Aorta (tissue), 5 donors: Measurements from ENCODE around the gene GNAT2. TPM values are rescaled to one million over a fixed set of nuclear protein-coding genes. Genes with fewer than 3 reads are reported as not detected.

ENCODE experiments used
- ATAC-seq: fragments of 200-7000 bp; cut with Tn5 transposase; one replicate; pipeline ENCODE4 v1.9.1; 2022; ENCODE audit warnings: moderate library complexity; ENCODE audit not compliant: low FRiP score
- DNase-seq, 2 donors: peaks; one replicate each; pipeline ENCODE4 v3.0.0-alpha.2; 2020
- H3K27ac ChIP-seq, 2 donors: one replicate each; pipeline ENCODE4 v1.5.1; 2013; ENCODE audit warnings: low read length in 2 of 2, mild to moderate bottlenecking in 2 of 2, moderate library complexity in 2 of 2, control low read depth in 1 of 2, inconsistent platforms in 1 of 2, low read depth in 1 of 2
- H3K27me3 ChIP-seq, 2 donors: one replicate each; pipeline ENCODE4 v1.6.1; 2013; ENCODE audit warnings: control low read depth in 1 of 2, low read length in 1 of 2, mild to moderate bottlenecking in 1 of 2, moderate library complexity in 1 of 2; ENCODE audit not compliant: insufficient read depth in 2 of 2, control insufficient read depth in 1 of 2
- H3K36me3 ChIP-seq, 2 donors: one replicate each; pipeline ENCODE4 v1.6.1; 2013; ENCODE audit warnings: control low read depth in 1 of 2, low read length in 1 of 2, mild to moderate bottlenecking in 1 of 2; ENCODE audit not compliant: insufficient read depth in 2 of 2, control insufficient read depth in 1 of 2
- H3K4me1 ChIP-seq, 2 donors: one replicate each; pipeline ENCODE4 v1.6.1; 2013; ENCODE audit warnings: low read length in 2 of 2, control low read depth in 1 of 2, mild to moderate bottlenecking in 1 of 2, moderate library complexity in 1 of 2; ENCODE audit not compliant: insufficient read depth in 2 of 2, control insufficient read depth in 1 of 2
- H3K4me3 ChIP-seq, 2 donors: one replicate each; pipeline ENCODE4 v1.5.1; 2013; ENCODE audit warnings: low read length in 2 of 2, control low read depth in 1 of 2, mild to moderate bottlenecking in 1 of 2
- H3K9me3 ChIP-seq: one replicate; pipeline ENCODE4 v1.6.1; 2013; ENCODE audit warnings: mild to moderate bottlenecking, low read length; ENCODE audit not compliant: control insufficient read depth
- WGBS, 2 donors: extraction: QIAGEN DNeasy Blood & Tissue Kit; methylation state at CpG; one replicate each; pipeline ENCODE4 v1.1.7; 2013; 5-methylcytosine and 5-hydroxymethylcytosine counted together
- intact Hi-C, 2 donors: fragments of 100-400 bp; cut with DNase I; formaldehyde crosslinking; loops; one replicate each; pipeline versions ENCODE4 v1.14.2 to v1.15.0; 2022
- polyA plus RNA-seq, 2 donors: library from polyadenylated mRNA; stranded (reverse); fragments of 200-250 nt; gene quantifications; one replicate each; pipeline ENCODE4 v1.2.3, GENCODE V29; 2013
- total RNA-seq, 2 donors: library from RNA; stranded (reverse); fragmentation: NEBNext Ultra II Directional; extraction: Animal tissue kit (Norgen Biotek cat#: 25700); gene quantifications; one replicate each; pipeline ENCODE4 v1.2.1, GENCODE V29; 2021
- donor health status: healthy with polysubstance abuse.
- donor health status: Bipolar disorder and iron deficiency.
- donor health status: DM: no; HTN: no; CAD: no.
- donor health status: DM: no; HTN: no; CAD: no.
- donor health status: DM: yes; HTN: yes; CAD: no.

GNAT2 gene
- total and polyA plus RNA-seq, 4 donors = not detected

- 55% methylated on average over 3 of the region's 3 CpGs for WGBS, 2 donors
- intact Hi-C loops = no loop called here
- DNase-seq (no peak), ATAC-seq (no peak)
- Histone ChIP-seq H3K36me3 (no peaks in the 10 kb centered on the region), H3K4me1 (no peaks in the 10 kb centered on the region), H3K4me3 (no peak overlapping the region), H3K27ac (no peak overlapping the region), H3K27me3 (no peaks in the 10 kb centered on the region), H3K9me3 (no peaks in the 10 kb centered on the region)
Observed at GRCh38 chr1:109658533-109659042, 39.2 kb upstream of the GNAT2 start.

GRCh38 chr1:109657970-109658369 lies 38.6 kb upstream of the GNAT2 start:
- Histone ChIP-seq H3K36me3 (no peaks in the 10 kb centered on the region), H3K4me1 (no peaks in the 10 kb centered on the region), H3K27me3 (no peaks in the 10 kb centered on the region), H3K27ac (no peak overlapping the region), H3K9me3 (no peaks in the 10 kb centered on the region), H3K4me3 (no peak overlapping the region)
- DNase-seq (no peak), ATAC-seq (no peak)
- intact Hi-C loops = no loop called here
- WGBS, 2 donors = 76% methylated on average over 7 of the region's 7 CpGs

- H3K4me1 ChIP-seq = no peaks in the 10 kb centered on the region
- 91 to 94% methylated on average over 4 of the region's 4 CpGs for WGBS, 2 donors
- no peaks in the 10 kb centered on the region for H3K36me3 ChIP-seq
- peak in 1 of 2 donors; percentile 64 for DNase-seq
- H3K27ac ChIP-seq = no peak overlapping the region
- no peak overlapping the region for H3K4me3 ChIP-seq
- H3K27me3 ChIP-seq = no peaks in the 10 kb centered on the region
- H3K9me3 ChIP-seq = no peaks in the 10 kb centered on the region
- intact Hi-C loops = no loop called here
- no peak for ATAC-seq
Observed at GRCh38 chr1:109657395-109657794, 38.0 kb upstream of the GNAT2 start.

- no peaks in the 10 kb centered on the region for H3K36me3 ChIP-seq
- H3K27ac ChIP-seq = peak within 1 kb of the TSS; percentile 43 to 85
- no peaks in the 10 kb centered on the region for H3K9me3 ChIP-seq
- ATAC-seq = peak; percentile 94
- DNase-seq = peak; percentile 93 to 96
- WGBS, 2 donors = 2 to 3% methylated on average over 46 to 54 of the region's 54 CpGs
- no peaks in the 10 kb centered on the region for H3K4me1 ChIP-seq
- H3K4me3 ChIP-seq = peak within 1 kb of the TSS; percentile 46 to 67
- H3K27me3 ChIP-seq = no peaks in the 10 kb centered on the region
- intact Hi-C loops = loop anchor here in 1 of 2 donors (1.0 kb wide), 1 partner anchor 11 kb away; no protein-coding TSS in a partner anchor
Observed at GRCh38 chr1:109655615-109656519, 36.5 kb upstream of the GNAT2 start, which contains the start of gene GSTM4. Gene GSTM4 (plus strand): TSS chr1:109656099. CDS start chr1:109656390, 291 bp downstream.

- DNase-seq (no peak), ATAC-seq (no peak)
- no peaks in the 10 kb centered on the region for H3K9me3 ChIP-seq
- H3K4me3 ChIP-seq = no peak overlapping the region
- peaks cover 0 to 5% of the 10 kb centered on the region in 2 donors for H3K4me1 ChIP-seq
- intact Hi-C loops = no loop called here
- no peaks in the 10 kb centered on the region for H3K27me3 ChIP-seq
- H3K27ac ChIP-seq = peak overlapping the region in 1 of 2 donors; percentile 6
- no peaks in the 10 kb centered on the region for H3K36me3 ChIP-seq
- 90% methylated on average over 12 of the region's 12 CpGs for WGBS, 2 donors
Observed at GRCh38 chr1:109654519-109654918, 35.1 kb upstream of the GNAT2 start.

GRCh38 chr1:109653306-109653705 lies 33.9 kb upstream of the GNAT2 start:
- H3K4me1 ChIP-seq = peaks cover 0 to 5% of the 10 kb centered on the region in 2 donors
- ATAC-seq = no peak
- no peak overlapping the region for H3K27ac ChIP-seq
- no peak overlapping the region for H3K4me3 ChIP-seq
- H3K36me3 ChIP-seq = no peaks in the 10 kb centered on the region
- H3K27me3 ChIP-seq = no peaks in the 10 kb centered on the region
- intact Hi-C loops = no loop called here
- WGBS, 2 donors = 80 to 81% methylated on average over 2 of the region's 2 CpGs
- no peak for DNase-seq
- H3K9me3 ChIP-seq = no peaks in the 10 kb centered on the region

GRCh38 chr1:109652402-109652801 lies 33.0 kb upstream of the GNAT2 start:
- Histone ChIP-seq H3K36me3 (no peaks in the 10 kb centered on the region), H3K27ac (no peak overlapping the region), H3K27me3 (no peaks in the 10 kb centered on the region), H3K4me1 (peaks cover 0 to 5% of the 10 kb centered on the region in 2 donors), H3K9me3 (no peaks in the 10 kb centered on the region), H3K4me3 (no peak overlapping the region)
- WGBS, 2 donors = 92 to 98% methylated on average over 2 of the region's 2 CpGs
- ATAC-seq (no peak), DNase-seq (no peak)
- intact Hi-C loops = no loop called here

- ATAC-seq (no peak), DNase-seq (no peak)
- Histone ChIP-seq H3K9me3 (no peaks in the 10 kb centered on the region), H3K4me3 (no peak overlapping the region), H3K27me3 (no peaks in the 10 kb centered on the region), H3K4me1 (peaks cover 0 to 5% of the 10 kb centered on the region in 2 donors), H3K36me3 (no peaks in the 10 kb centered on the region), H3K27ac (no peak overlapping the region)
- WGBS, 2 donors = 4 to 9% methylated on average over 3 of the region's 3 CpGs
- intact Hi-C loops = no loop called here
Observed at GRCh38 chr1:109650609-109651008, 31.2 kb upstream of the GNAT2 start.

GRCh38 chr1:109649491-109649914 lies 30.1 kb upstream of the GNAT2 start:
- Histone ChIP-seq H3K4me3 (no peak overlapping the region), H3K27ac (no peak overlapping the region)
- intact Hi-C loops = no loop called here

More at GRCh38 chr1:109649491-109649914, 30.1 kb upstream of the GNAT2 start:
- Histone ChIP-seq H3K4me1 (peaks cover 0 to 5% of the 10 kb centered on the region in 2 donors), H3K27me3 (no peaks in the 10 kb centered on the region), H3K9me3 (no peaks in the 10 kb centered on the region), H3K36me3 (no peaks in the 10 kb centered on the region)
- WGBS, 2 donors = 59 to 81% methylated on average over 4 of the region's 4 CpGs
- DNase-seq = no peak
- no peak for ATAC-seq
